ENCODE results near the gene POLRMT.

- TF ChIP-seq CTCF (IDR thresholded peaks at IDR 0.05): no peak
- TF ChIP-seq POLR2A (IDR thresholded peaks at IDR 0.05): no peak
Observed at GRCh38 chr19:638906-639252, 5.5 kb upstream of the POLRMT start.

All from Peyer's patch (tissue), 4 donors.